CD4-positive, alpha-beta T cell treated with Interleukin-4 for 1 hour (primary cell): ENCODE measurements around the gene KLC3.

Experiments used
- DNase-seq, 2 donors: peaks; one replicate each; pipeline ENCODE4 v3.0.0-alpha.2; 2020 to 2022

The KLC3 gene

GRCh38 chr19:45380107-45380506 is 39.6 kb downstream of the KLC3 start:
- no peak for DNase-seq

GRCh38 chr19:45382426-45382825 is 41.9 kb downstream of the KLC3 start:
- DNase-seq, result no peak

GRCh38 chr19:45385392-45386221 is 45.1 kb downstream of the KLC3 start:
- no peak for DNase-seq

GRCh38 chr19:45391346-45391745 is 50.8 kb downstream of the KLC3 start:
- no peak for DNase-seq

- no peak for DNase-seq
Observed at GRCh38 chr19:45391871-45392665, 51.5 kb downstream of the KLC3 start.

GRCh38 chr19:45395821-45396617 is 55.5 kb downstream of the KLC3 start:
- DNase-seq, result no peak

- DNase-seq, result no peak
Observed at GRCh38 chr19:45400192-45400591, 59.6 kb downstream of the KLC3 start.
